GM23338 (cell line): ENCODE results near the gene PRR19. TPM values are rescaled to one million over a fixed set of nuclear protein-coding genes. Genes with fewer than 3 reads are reported as not detected.

ENCODE experiments used
- ATAC-seq: fragments of 200-7000 bp; cut with Tn5 transposase; 3 replicates; pipeline ENCODE4 v1.9.1; 2020
- DNase-seq: peaks from one replicate; pipeline ENCODE4 v3.0.0-alpha.2; 2015; ENCODE audit warnings: low spot score
- H2AFZ ChIP-seq: fragments of 200-600 bp; sonication (generic); 2 replicates; pipeline ENCODE4 v1.8.0; 2016; ENCODE audit warnings: antibody characterized with exemption, mild to moderate bottlenecking, moderate library complexity
- H3F3A ChIP-seq: fragments of 200-600 bp; sonication (generic); replicated peaks from 2 replicates; pipeline ENCODE4 v1.8.0; 2017; ENCODE audit warnings: antibody characterized with exemption, mixed run types, low read depth
- H3K27ac ChIP-seq: fragments of 200-600 bp; sonication (generic); 2 replicates; pipeline ENCODE4 v1.6.1; 2016; ENCODE audit warnings: low read depth
- H3K27me3 ChIP-seq: fragments of 200-600 bp; sonication (generic); 2 replicates; pipeline ENCODE4 v1.8.0; 2016; ENCODE audit warnings: mild to moderate bottlenecking, mixed run types, moderate library complexity; ENCODE audit not compliant: insufficient read depth
- H3K36me3 ChIP-seq: fragments of 200-600 bp; sonication (generic); 2 replicates; pipeline ENCODE4 v1.8.0; 2016; ENCODE audit warnings: mild to moderate bottlenecking; ENCODE audit not compliant: insufficient read depth
- H3K4me1 ChIP-seq: fragments of 200-600 bp; sonication (generic); 2 replicates; pipeline ENCODE4 v1.8.0; 2016; ENCODE audit warnings: mild to moderate bottlenecking, moderate library complexity; ENCODE audit not compliant: insufficient read depth
- H3K4me2 ChIP-seq: fragments of 200-600 bp; sonication (generic); 2 replicates; pipeline ENCODE4 v1.7.1; 2017; ENCODE audit warnings: mixed run types
- H3K4me3 ChIP-seq: fragments of 200-600 bp; sonication (generic); 2 replicates; pipeline ENCODE4 v1.6.1; 2016; ENCODE audit warnings: mixed run types
- H3K79me2 ChIP-seq: fragments of 200-600 bp; sonication (generic); replicated peaks from 2 replicates; pipeline ENCODE4 v1.8.0; 2017; ENCODE audit warnings: mild to moderate bottlenecking; ENCODE audit not compliant: insufficient read depth
- H3K9me2 ChIP-seq: fragments of 200-600 bp; sonication (generic); 2 replicates; pipeline ENCODE4 v1.8.0; 2017; ENCODE audit not compliant: insufficient read depth
- H4K20me1 ChIP-seq: fragments of 200-600 bp; sonication (generic); replicated peaks from 2 replicates; pipeline ENCODE4 v1.8.0; 2017; ENCODE audit warnings: mild to moderate bottlenecking; ENCODE audit not compliant: insufficient read depth
- H3K27ac Mint-ChIP-seq: 2 replicates; pipeline ENCODE4 v1.8.0; 2020; ENCODE audit warnings: inconsistent platforms, mild to moderate bottlenecking, moderate library complexity, mixed read lengths
- H3K27me3 Mint-ChIP-seq: 3 replicates; pipeline ENCODE4 v1.8.0; 2022; ENCODE audit warnings: low read depth, mild to moderate bottlenecking, moderate library complexity, mixed read lengths, inconsistent platforms; ENCODE audit not compliant: insufficient read depth, poor library complexity
- H3K36me3 Mint-ChIP-seq: 3 replicates; pipeline ENCODE4 v1.8.0; 2021; ENCODE audit warnings: low read depth, mild to moderate bottlenecking, inconsistent platforms, moderate library complexity, mixed read lengths
- H3K4me1 Mint-ChIP-seq: 3 replicates; pipeline ENCODE4 v1.8.0; 2020; ENCODE audit warnings: mild to moderate bottlenecking, inconsistent platforms, mixed read lengths
- H3K4me3 Mint-ChIP-seq: 3 replicates; pipeline ENCODE4 v1.8.0; 2021; ENCODE audit warnings: moderate library complexity, mild to moderate bottlenecking, inconsistent platforms, mixed read lengths
- H3K9me3 Mint-ChIP-seq: 3 replicates; pipeline ENCODE4 v1.8.0; 2020; ENCODE audit warnings: moderate library complexity, mild to moderate bottlenecking, inconsistent platforms, mixed read lengths
- CREB1 ChIP-seq: fragments of 250-450 bp; sonication (Bioruptor Pico); IDR thresholded peaks from 2 replicates; pipeline ENCODE4 v1.5.0; 2020; ENCODE audit warnings: low read depth, mild to moderate bottlenecking, moderate library complexity
- EZH2phosphoT487 ChIP-seq: fragments of 200-600 bp; sonication (generic); IDR thresholded peaks from one replicate; pipeline ENCODE4 v1.8.1; 2018; ENCODE audit warnings: antibody characterized with exemption; ENCODE audit not compliant: unreplicated experiment
- JUNB ChIP-seq: IDR thresholded peaks from one replicate; pipeline ENCODE4 v1.6.1; 2016; ENCODE audit warnings: antibody characterized with exemption; ENCODE audit not compliant: unreplicated experiment
- NANOG ChIP-seq: IDR thresholded peaks from 2 replicates; pipeline ENCODE4 v1.6.1; 2016; ENCODE audit warnings: antibody characterized with exemption, borderline replicate concordance
- POLR2AphosphoS5 ChIP-seq: IDR thresholded peaks from 2 replicates; pipeline ENCODE4 v1.6.1; 2016; ENCODE audit warnings: antibody characterized with exemption, low read depth
- ZNF114 ChIP-seq: fragments of 250-450 bp; sonication (Bioruptor Pico); IDR thresholded peaks from 2 replicates; pipeline ENCODE4 v1.5.0; 2020; ENCODE audit warnings: mild to moderate bottlenecking, moderate library complexity
- polyA plus RNA-seq: library from polyadenylated mRNA; unstranded; fragments of >200 nt; fragmentation: Nextera tagmentation; extraction: Ambion mirVana; gene quantifications from 2 replicates; pipeline ENCODE4 v1.2.1, GENCODE V29; 2016
- total RNA-seq: library from RNA; depleted of rRNA; stranded (reverse); fragments of >200 nt; shearing (Covaris generic); gene quantifications from 2 replicates; pipeline ENCODE4 v1.2.3, GENCODE V29; 2014
- TF ChIP-seq, protein P1 (sequence below): IDR thresholded peaks from one replicate; pipeline ENCODE4 v1.6.1; 2018; ENCODE audit warnings: antibody characterized with exemption; ENCODE audit not compliant: unreplicated experiment
- TF ChIP-seq, protein P2 (sequence below): IDR thresholded peaks from 2 replicates; pipeline ENCODE4 v1.6.1; 2016; ENCODE audit warnings: antibody characterized with exemption
- TF ChIP-seq, protein P3 (sequence below), 2 experiments: fragments of 200-600 bp in 1 of 2; sonication (generic) in 1 of 2; conservative IDR thresholded peaks; 2 replicates each; pipeline versions ENCODE4 v1.5.1 to v1.6.1; 2016 to 2017; ENCODE audit warnings: antibody characterized with exemption in 2 of 2, low read depth in 2 of 2, mild to moderate bottlenecking in 2 of 2, moderate library complexity in 1 of 2

Gene PRR19
- total and polyA plus RNA-seq, 2 experiments from 2014 or later: 3.6 to 4.1 TPM

DNA sequence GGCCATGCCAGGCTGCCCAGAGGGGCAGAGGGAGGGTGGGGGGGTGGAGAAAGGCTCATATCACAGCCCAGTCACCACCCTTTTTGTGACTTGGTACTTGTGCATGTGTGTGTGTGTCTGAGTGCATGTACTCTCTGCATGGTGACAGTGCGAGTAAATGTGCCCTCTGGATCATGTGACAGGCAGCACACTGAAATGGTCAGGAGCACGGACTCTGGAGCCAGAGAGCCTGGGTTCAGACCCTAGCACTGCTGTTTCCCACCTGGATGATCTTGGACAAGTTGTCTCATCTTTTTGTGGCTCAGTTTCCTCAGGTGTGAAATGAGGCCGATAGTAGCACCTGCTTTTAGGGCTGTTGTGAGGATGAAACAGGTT, 30.9 kb upstream of the PRR19 start (continued):
- TF ChIP-seq, protein P1, sequence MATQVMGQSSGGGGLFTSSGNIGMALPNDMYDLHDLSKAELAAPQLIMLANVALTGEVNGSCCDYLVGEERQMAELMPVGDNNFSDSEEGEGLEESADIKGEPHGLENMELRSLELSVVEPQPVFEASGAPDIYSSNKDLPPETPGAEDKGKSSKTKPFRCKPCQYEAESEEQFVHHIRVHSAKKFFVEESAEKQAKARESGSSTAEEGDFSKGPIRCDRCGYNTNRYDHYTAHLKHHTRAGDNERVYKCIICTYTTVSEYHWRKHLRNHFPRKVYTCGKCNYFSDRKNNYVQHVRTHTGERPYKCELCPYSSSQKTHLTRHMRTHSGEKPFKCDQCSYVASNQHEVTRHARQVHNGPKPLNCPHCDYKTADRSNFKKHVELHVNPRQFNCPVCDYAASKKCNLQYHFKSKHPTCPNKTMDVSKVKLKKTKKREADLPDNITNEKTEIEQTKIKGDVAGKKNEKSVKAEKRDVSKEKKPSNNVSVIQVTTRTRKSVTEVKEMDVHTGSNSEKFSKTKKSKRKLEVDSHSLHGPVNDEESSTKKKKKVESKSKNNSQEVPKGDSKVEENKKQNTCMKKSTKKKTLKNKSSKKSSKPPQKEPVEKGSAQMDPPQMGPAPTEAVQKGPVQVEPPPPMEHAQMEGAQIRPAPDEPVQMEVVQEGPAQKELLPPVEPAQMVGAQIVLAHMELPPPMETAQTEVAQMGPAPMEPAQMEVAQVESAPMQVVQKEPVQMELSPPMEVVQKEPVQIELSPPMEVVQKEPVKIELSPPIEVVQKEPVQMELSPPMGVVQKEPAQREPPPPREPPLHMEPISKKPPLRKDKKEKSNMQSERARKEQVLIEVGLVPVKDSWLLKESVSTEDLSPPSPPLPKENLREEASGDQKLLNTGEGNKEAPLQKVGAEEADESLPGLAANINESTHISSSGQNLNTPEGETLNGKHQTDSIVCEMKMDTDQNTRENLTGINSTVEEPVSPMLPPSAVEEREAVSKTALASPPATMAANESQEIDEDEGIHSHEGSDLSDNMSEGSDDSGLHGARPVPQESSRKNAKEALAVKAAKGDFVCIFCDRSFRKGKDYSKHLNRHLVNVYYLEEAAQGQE: no peak
- TF ChIP-seq CREB1 (CRISPR knock-in tag) (no peak), JUNB (no peak)
- TF ChIP-seq, protein P2, sequence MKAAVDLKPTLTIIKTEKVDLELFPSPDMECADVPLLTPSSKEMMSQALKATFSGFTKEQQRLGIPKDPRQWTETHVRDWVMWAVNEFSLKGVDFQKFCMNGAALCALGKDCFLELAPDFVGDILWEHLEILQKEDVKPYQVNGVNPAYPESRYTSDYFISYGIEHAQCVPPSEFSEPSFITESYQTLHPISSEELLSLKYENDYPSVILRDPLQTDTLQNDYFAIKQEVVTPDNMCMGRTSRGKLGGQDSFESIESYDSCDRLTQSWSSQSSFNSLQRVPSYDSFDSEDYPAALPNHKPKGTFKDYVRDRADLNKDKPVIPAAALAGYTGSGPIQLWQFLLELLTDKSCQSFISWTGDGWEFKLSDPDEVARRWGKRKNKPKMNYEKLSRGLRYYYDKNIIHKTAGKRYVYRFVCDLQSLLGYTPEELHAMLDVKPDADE: no peak

DNA sequence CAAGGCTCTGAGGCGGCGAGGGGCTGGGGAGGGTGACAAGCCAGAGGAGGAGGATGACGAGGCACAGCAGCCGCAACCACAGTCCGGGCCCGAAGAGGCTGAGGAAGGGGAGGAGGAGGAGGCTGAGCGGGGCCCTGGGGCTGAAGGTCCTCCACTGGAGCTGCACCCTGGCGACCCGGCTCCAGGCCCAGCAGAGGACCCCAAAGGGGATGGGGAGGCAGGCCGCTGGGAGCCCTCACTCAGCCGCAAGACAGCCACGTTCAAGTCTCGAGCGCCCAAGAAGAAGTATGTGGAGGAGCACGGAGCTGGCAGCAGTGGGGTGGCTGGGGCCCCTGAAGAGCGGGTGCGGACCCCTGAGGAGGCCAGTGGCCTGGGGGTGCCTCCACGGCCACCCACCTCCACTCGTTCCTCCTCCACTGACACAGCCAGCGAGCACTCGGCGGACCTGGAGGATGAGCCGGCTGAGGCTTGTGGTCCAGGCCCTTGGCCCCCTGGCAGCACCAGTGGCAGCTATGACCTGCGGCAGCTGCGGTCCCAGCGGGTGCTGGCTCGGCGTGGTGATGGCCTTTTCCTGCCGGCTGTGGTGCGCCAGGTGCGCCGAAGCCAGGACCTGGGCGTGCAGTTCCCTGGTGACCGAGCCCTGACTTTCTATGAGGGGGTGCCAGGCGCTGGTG, 29.9 kb upstream of the PRR19 start:
- Histone ChIP-seq H3K79me2 (peaks cover 6% of the 10 kb centered on the region; the same call in 1 of the 2 replicates), H3F3A (0 out of 2 replicates have a peak, but pooled peaks cover 4% of the 10 kb centered on the region), H2AFZ (no peak overlapping the region), H4K20me1 (0 out of 2 replicates have a peak, but pooled peaks cover 3% of the 10 kb centered on the region), H3K4me3 (no peak overlapping the region), H3K36me3 (no peaks in the 10 kb centered on the region), H3K4me1 (peaks cover 9% of the 10 kb centered on the region; the same call in 1 of the 2 replicates), H3K4me2 (no peak overlapping the region), H3K27me3 (peaks cover 7% of the 10 kb centered on the region; the same call in 1 of the 2 replicates), H3K27ac (no peak overlapping the region), H3K9me2 (no peaks in the 10 kb centered on the region)
- Mint-ChIP-seq H3K36me3 (peaks cover 13% of the 10 kb centered on the region; the same call in 2 of the 3 replicates), H3K27ac (no peak overlapping the region), H3K4me3 (no peak overlapping the region), H3K4me1 (peaks cover 27% of the 10 kb centered on the region), H3K27me3 (peaks cover 3% of the 10 kb centered on the region), H3K9me3 (no peaks in the 10 kb centered on the region; the same call in 2 of the 3 replicates)
- ATAC-seq: no peak
- DNase-seq: no peak
- TF ChIP-seq EZH2phosphoT487 (no peak), NANOG (no peak), ZNF114 (CRISPR knock-in tag) (no peak), JUNB (no peak), POLR2AphosphoS5 (no peak), CREB1 (CRISPR knock-in tag) (no peak)
- TF ChIP-seq, protein P2: no peak
- TF ChIP-seq, protein P3, sequence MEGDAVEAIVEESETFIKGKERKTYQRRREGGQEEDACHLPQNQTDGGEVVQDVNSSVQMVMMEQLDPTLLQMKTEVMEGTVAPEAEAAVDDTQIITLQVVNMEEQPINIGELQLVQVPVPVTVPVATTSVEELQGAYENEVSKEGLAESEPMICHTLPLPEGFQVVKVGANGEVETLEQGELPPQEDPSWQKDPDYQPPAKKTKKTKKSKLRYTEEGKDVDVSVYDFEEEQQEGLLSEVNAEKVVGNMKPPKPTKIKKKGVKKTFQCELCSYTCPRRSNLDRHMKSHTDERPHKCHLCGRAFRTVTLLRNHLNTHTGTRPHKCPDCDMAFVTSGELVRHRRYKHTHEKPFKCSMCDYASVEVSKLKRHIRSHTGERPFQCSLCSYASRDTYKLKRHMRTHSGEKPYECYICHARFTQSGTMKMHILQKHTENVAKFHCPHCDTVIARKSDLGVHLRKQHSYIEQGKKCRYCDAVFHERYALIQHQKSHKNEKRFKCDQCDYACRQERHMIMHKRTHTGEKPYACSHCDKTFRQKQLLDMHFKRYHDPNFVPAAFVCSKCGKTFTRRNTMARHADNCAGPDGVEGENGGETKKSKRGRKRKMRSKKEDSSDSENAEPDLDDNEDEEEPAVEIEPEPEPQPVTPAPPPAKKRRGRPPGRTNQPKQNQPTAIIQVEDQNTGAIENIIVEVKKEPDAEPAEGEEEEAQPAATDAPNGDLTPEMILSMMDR (conservative IDR thresholded peaks at IDR 0.05; ENCODE audit: low read depth in 2 of 2): no peak
